Measurements from ENCODE around the gene RFC4. TPM values are rescaled to one million over a fixed set of nuclear protein-coding genes. Genes with fewer than 3 reads are reported as not detected.

RFC4 gene
- total and polyA plus RNA-seq, 2 of the 13 experiments (the other 11 are each of a cell fraction or from before 2014, with no cell fraction given), result 18.5 to 103 TPM

DNA sequence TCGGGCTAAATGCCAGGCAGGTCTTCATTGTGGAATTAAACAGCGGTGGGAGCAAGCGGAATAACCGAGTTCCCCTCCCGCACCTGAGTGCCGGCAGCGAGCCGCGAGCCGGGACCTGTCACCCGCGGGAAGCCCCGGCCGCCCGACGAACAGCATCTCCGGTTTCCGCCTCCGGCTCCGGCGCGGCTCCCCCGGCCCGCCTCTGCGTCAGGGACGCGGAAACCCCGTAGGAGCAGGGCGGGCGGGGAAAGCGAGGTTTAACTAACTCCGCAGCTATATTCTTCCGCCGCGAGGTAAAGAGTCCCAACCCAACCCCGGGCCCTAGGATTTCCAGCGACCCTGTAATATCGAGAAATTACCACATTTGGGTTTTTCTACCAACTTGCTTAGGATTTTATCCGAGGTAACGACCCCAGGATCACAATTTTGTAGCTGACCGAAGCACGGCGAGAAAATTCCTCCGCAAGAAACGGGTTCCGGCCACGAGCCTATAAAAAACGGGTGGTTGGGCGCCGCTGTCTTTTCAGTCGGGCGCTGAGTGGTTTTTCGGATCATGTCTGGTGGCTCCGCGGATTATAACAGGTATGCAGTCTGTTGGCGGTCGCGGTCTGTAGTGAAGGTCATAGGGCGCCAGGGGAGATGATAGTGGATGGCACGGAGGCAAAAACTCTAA, 23.1 kb downstream of the RFC4 start, which contains the start of gene EIF4A2 (continued):
- TF ChIP-seq ZNF503 (CRISPR knock-in tag; IDR thresholded peaks at IDR 0.05) (peak; percentile 61; the same call in 1 of the 2 replicates), HOXD1 (CRISPR knock-in tag; IDR thresholded peaks at IDR 0.05) (peak; percentile 40), KAT8 (CRISPR knock-in tag; IDR thresholded peaks at IDR 0.05) (peak; percentile 77), ZNF619 (CRISPR knock-in tag; IDR thresholded peaks at IDR 0.05) (0 out of 2 replicates have a peak, but pooled peaks have one; percentile 41), ZNF24 (IDR thresholded peaks at IDR 0.05) (peak; percentile 68; the same call in 1 of the 2 replicates), ZFY (CRISPR knock-in tag; IDR thresholded peaks at IDR 0.05) (peak; percentile 55), FOXA3 (CRISPR knock-in tag; IDR thresholded peaks at IDR 0.05) (peak; percentile 44), ZNF589 (CRISPR knock-in tag; conservative IDR thresholded peaks at IDR 0.05) (peak; percentile 54; the same call in 1 of the 2 replicates), ZC3H13 (CRISPR knock-in tag; IDR thresholded peaks at IDR 0.05) (peak; percentile 84), ZSCAN25 (CRISPR knock-in tag; IDR thresholded peaks at IDR 0.05) (0 out of 2 replicates have a peak, but pooled peaks have one; percentile 46), ZNF75D (CRISPR knock-in tag; IDR thresholded peaks at IDR 0.05; ENCODE audit: borderline replicate concordance) (peak; percentile 86; the same call in 1 of the 2 replicates), MEIS2 (CRISPR knock-in tag; IDR thresholded peaks at IDR 0.05) (no peak; the same call in 1 of the 2 replicates), ZNF263 (CRISPR knock-in tag; IDR thresholded peaks at IDR 0.05) (no peak; the same call in 1 of the 2 replicates), KMT2A (CRISPR knock-in tag; IDR thresholded peaks at IDR 0.05) (peak; percentile 92)
- TF ChIP-seq, protein P1, sequence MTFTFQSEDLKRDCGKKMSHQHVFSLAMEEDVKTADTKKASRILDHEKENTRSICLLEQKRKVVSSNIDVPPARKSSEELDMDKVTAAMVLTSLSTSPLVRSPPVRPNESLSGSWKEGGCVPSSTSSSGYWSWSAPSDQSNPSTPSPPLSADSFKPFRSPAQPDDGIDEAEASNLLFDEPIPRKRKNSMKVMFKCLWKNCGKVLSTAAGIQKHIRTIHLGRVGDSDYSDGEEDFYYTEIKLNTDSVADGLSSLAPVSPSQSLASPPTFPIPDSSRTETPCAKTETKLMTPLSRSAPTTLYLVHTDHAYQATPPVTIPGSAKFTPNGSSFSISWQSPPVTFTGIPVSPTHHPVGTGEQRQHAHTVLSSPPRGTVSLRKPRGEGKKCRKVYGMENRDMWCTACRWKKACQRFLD (CRISPR knock-in tag; IDR thresholded peaks at IDR 0.05; ENCODE audit: borderline replicate concordance), result no peak
- TF ChIP-seq, protein P2, sequence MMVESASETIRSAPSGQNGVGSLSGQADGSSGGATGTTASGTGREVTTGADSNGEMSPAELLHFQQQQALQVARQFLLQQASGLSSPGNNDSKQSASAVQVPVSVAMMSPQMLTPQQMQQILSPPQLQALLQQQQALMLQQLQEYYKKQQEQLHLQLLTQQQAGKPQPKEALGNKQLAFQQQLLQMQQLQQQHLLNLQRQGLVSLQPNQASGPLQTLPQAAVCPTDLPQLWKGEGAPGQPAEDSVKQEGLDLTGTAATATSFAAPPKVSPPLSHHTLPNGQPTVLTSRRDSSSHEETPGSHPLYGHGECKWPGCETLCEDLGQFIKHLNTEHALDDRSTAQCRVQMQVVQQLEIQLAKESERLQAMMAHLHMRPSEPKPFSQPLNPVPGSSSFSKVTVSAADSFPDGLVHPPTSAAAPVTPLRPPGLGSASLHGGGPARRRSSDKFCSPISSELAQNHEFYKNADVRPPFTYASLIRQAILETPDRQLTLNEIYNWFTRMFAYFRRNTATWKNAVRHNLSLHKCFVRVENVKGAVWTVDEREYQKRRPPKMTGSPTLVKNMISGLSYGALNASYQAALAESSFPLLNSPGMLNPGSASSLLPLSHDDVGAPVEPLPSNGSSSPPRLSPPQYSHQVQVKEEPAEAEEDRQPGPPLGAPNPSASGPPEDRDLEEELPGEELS (CRISPR knock-in tag; IDR thresholded peaks at IDR 0.05), result peak; percentile 48; the same call in 1 of the 2 replicates
- TF ChIP-seq, protein P3, sequence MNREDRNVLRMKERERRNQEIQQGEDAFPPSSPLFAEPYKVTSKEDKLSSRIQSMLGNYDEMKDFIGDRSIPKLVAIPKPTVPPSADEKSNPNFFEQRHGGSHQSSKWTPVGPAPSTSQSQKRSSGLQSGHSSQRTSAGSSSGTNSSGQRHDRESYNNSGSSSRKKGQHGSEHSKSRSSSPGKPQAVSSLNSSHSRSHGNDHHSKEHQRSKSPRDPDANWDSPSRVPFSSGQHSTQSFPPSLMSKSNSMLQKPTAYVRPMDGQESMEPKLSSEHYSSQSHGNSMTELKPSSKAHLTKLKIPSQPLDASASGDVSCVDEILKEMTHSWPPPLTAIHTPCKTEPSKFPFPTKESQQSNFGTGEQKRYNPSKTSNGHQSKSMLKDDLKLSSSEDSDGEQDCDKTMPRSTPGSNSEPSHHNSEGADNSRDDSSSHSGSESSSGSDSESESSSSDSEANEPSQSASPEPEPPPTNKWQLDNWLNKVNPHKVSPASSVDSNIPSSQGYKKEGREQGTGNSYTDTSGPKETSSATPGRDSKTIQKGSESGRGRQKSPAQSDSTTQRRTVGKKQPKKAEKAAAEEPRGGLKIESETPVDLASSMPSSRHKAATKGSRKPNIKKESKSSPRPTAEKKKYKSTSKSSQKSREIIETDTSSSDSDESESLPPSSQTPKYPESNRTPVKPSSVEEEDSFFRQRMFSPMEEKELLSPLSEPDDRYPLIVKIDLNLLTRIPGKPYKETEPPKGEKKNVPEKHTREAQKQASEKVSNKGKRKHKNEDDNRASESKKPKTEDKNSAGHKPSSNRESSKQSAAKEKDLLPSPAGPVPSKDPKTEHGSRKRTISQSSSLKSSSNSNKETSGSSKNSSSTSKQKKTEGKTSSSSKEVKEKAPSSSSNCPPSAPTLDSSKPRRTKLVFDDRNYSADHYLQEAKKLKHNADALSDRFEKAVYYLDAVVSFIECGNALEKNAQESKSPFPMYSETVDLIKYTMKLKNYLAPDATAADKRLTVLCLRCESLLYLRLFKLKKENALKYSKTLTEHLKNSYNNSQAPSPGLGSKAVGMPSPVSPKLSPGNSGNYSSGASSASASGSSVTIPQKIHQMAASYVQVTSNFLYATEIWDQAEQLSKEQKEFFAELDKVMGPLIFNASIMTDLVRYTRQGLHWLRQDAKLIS (CRISPR knock-in tag; IDR thresholded peaks at IDR 0.05), result peak; percentile 83
- TF ChIP-seq, protein P4, sequence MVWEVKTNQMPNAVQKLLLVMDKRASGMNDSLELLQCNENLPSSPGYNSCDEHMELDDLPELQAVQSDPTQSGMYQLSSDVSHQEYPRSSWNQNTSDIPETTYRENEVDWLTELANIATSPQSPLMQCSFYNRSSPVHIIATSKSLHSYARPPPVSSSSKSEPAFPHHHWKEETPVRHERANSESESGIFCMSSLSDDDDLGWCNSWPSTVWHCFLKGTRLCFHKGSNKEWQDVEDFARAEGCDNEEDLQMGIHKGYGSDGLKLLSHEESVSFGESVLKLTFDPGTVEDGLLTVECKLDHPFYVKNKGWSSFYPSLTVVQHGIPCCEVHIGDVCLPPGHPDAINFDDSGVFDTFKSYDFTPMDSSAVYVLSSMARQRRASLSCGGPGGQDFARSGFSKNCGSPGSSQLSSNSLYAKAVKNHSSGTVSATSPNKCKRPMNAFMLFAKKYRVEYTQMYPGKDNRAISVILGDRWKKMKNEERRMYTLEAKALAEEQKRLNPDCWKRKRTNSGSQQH (CRISPR knock-in tag; IDR thresholded peaks at IDR 0.05; ENCODE audit: low read depth), result 0 out of 2 replicates have a peak, but pooled peaks have one; percentile 15

Measured in HepG2 (cell line).